MM.1S (cell line): ENCODE data around the gene TENM4.

Source experiments
- DNase-seq: peaks from one replicate; pipeline ENCODE4 v3.0.0-alpha.2; 2015
- H2AFZ ChIP-seq: fragments of 300-600 bp; sonication (generic); 2 replicates; pipeline ENCODE4 v1.6.0; 2016; ENCODE audit warnings: antibody characterized with exemption, low read length
- H3F3A ChIP-seq: fragments of 300-600 bp; sonication (generic); 2 replicates; pipeline ENCODE4 v1.6.1; 2016; ENCODE audit warnings: mild to moderate bottlenecking, antibody characterized with exemption, low read length, moderate library complexity, mixed read lengths; ENCODE audit not compliant: insufficient read depth
- H3K27ac ChIP-seq: fragments of 300-600 bp; sonication (generic); 2 replicates; pipeline ENCODE4 v1.5.1; 2016; ENCODE audit warnings: mild to moderate bottlenecking, low read length
- H3K27me3 ChIP-seq: fragments of 300-600 bp; sonication (generic); replicated peaks from 2 replicates; pipeline ENCODE4 v1.6.0; 2016; ENCODE audit warnings: low read length; ENCODE audit not compliant: insufficient read depth
- H3K36me3 ChIP-seq: fragments of 300-600 bp; sonication (generic); replicated peaks from 2 replicates; pipeline ENCODE4 v1.6.1; 2016; ENCODE audit warnings: mild to moderate bottlenecking, low read length, mixed read lengths; ENCODE audit not compliant: insufficient read depth
- H3K4me1 ChIP-seq: fragments of 300-600 bp; sonication (generic); 2 replicates; pipeline ENCODE4 v1.6.1; 2016; ENCODE audit warnings: low read length, mixed read lengths
- H3K4me2 ChIP-seq: fragments of 300-600 bp; sonication (generic); 2 replicates; pipeline ENCODE4 v1.6.0; 2016; ENCODE audit warnings: low read depth, low read length
- H3K4me3 ChIP-seq: fragments of 300-600 bp; sonication (generic); 2 replicates; pipeline ENCODE4 v1.5.1; 2016; ENCODE audit warnings: low read length, mixed read lengths
- H3K79me2 ChIP-seq: fragments of 300-600 bp; sonication (generic); 2 replicates; pipeline ENCODE4 v1.6.1; 2016; ENCODE audit warnings: mixed run types, low read length, mixed read lengths
- H3K9ac ChIP-seq: fragments of 300-600 bp; sonication (generic); 2 replicates; pipeline ENCODE4 v1.6.1; 2016; ENCODE audit warnings: low read length, mixed read lengths
- H3K9me2 ChIP-seq: fragments of 300-600 bp; sonication (generic); replicated peaks from 2 replicates; pipeline ENCODE4 v1.6.1; 2016; ENCODE audit warnings: mild to moderate bottlenecking, low read length, mixed read lengths; ENCODE audit not compliant: insufficient read depth
- H3K9me3 ChIP-seq: fragments of 300-600 bp; sonication (generic); replicated peaks from 2 replicates; pipeline ENCODE4 v1.6.1; 2016; ENCODE audit warnings: mild to moderate bottlenecking, low read length, mixed read lengths; ENCODE audit not compliant: insufficient read depth
- H4K20me1 ChIP-seq: fragments of 300-600 bp; sonication (generic); 2 replicates; pipeline ENCODE4 v1.6.1; 2016; ENCODE audit warnings: mild to moderate bottlenecking, low read length, moderate library complexity, mixed read lengths; ENCODE audit not compliant: insufficient read depth
- EZH2 ChIP-seq: fragments of 300-600 bp; sonication (generic); optimal IDR thresholded peaks from 2 replicates; pipeline ENCODE3; 2017; ENCODE audit warnings: low read depth, mild to moderate bottlenecking, antibody characterized with exemption, low read length, mixed read lengths
- EZH2phosphoT487 ChIP-seq: fragments of 300-600 bp; sonication (generic); IDR thresholded peaks from 2 replicates; pipeline ENCODE4 v1.6.1; 2018; ENCODE audit warnings: antibody characterized with exemption, low read length
- TF ChIP-seq, protein P1 (sequence below): fragments of 300-600 bp; sonication (generic); IDR thresholded peaks from 2 replicates; pipeline ENCODE4 v1.5.1; 2016; ENCODE audit warnings: antibody characterized with exemption, low read length, mixed read lengths

The TENM4 gene

DNA sequence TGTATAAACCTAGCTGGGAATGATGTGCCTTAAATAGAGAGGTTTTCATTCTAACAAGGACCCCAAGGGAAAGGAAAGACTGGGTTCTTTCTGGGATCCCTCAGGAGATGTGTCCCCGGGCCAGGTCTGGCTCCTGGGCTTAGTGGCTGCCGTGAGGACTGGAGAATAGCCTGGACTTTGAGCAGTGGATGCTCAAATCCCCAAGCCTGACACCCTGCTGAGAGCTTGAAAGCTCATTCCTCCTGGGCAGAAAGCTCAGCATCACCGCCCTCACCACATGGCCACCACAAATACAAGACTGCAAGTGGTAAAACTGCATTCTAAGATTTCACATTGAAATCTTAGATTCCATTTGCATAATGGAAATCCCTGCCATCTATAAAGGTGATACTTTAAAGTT lies 786.8 kb downstream of the TENM4 start:
- TF ChIP-seq EZH2phosphoT487 (no peak), EZH2 (no peak)
- TF ChIP-seq, protein P1, sequence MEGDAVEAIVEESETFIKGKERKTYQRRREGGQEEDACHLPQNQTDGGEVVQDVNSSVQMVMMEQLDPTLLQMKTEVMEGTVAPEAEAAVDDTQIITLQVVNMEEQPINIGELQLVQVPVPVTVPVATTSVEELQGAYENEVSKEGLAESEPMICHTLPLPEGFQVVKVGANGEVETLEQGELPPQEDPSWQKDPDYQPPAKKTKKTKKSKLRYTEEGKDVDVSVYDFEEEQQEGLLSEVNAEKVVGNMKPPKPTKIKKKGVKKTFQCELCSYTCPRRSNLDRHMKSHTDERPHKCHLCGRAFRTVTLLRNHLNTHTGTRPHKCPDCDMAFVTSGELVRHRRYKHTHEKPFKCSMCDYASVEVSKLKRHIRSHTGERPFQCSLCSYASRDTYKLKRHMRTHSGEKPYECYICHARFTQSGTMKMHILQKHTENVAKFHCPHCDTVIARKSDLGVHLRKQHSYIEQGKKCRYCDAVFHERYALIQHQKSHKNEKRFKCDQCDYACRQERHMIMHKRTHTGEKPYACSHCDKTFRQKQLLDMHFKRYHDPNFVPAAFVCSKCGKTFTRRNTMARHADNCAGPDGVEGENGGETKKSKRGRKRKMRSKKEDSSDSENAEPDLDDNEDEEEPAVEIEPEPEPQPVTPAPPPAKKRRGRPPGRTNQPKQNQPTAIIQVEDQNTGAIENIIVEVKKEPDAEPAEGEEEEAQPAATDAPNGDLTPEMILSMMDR: no peak
- H4K20me1 ChIP-seq: no peaks in the 10 kb centered on the region
- H3K36me3 ChIP-seq: no peaks in the 10 kb centered on the region
- H3K27me3 ChIP-seq: no peaks in the 10 kb centered on the region
- no peaks in the 10 kb centered on the region for H3F3A ChIP-seq
- H3K9ac ChIP-seq: no peak overlapping the region
- no peaks in the 10 kb centered on the region for H3K9me2 ChIP-seq
- no peaks in the 10 kb centered on the region for H3K9me3 ChIP-seq
- H3K4me3 ChIP-seq: no peak overlapping the region
- no peak overlapping the region for H3K4me2 ChIP-seq
- DNase-seq: no peak
- H3K27ac ChIP-seq: no peak overlapping the region
- no peaks in the 10 kb centered on the region for H3K79me2 ChIP-seq
- no peak overlapping the region for H2AFZ ChIP-seq
- H3K4me1 ChIP-seq: no peaks in the 10 kb centered on the region

DNA sequence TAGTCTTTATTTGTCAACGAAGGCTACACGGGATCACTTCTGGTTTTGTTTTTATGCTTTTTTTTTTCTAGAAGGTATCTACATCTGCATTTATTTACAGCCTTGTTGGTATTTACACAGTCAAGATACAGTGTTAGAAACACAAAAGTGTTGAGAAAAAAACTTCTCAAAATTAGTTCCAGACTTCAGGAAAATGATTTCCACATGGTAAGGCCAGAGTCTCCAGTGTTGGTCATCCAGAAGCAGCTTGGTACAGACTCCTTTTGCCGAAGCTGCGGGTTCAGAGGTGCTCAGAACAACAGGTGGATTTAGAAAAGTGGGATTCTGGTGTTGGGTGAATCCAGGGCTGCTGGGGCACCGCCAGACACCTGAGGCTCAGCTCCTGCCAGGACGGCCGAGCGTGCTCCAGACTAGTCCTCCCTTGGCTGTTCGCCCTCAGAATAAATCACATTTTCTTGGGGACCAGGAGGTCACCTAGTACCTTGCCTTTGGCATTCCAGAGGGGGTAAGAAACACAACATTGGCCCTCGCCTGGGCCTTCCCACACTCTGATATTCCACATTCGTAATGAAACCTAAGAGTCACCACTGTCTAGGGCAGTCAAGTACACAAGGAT lies 787.4 kb downstream of the TENM4 start:
- Histone ChIP-seq H3K9ac (no peak overlapping the region), H3F3A (no peaks in the 10 kb centered on the region), H3K27me3 (no peaks in the 10 kb centered on the region), H3K36me3 (no peaks in the 10 kb centered on the region), H3K4me2 (no peak overlapping the region), H2AFZ (no peak overlapping the region), H3K79me2 (no peaks in the 10 kb centered on the region), H3K27ac (no peak overlapping the region), H4K20me1 (no peaks in the 10 kb centered on the region), H3K9me3 (no peaks in the 10 kb centered on the region), H3K4me3 (no peak overlapping the region), H3K9me2 (no peaks in the 10 kb centered on the region), H3K4me1 (no peaks in the 10 kb centered on the region)
- TF ChIP-seq EZH2 (no peak), EZH2phosphoT487 (no peak)
- TF ChIP-seq, protein P1: no peak
- DNase-seq: no peak

GRCh38 chr11:78652843-78653239 lies 788.0 kb downstream of the TENM4 start:
- Histone ChIP-seq H3K9me3 (no peaks in the 10 kb centered on the region), H4K20me1 (no peaks in the 10 kb centered on the region), H3K36me3 (no peaks in the 10 kb centered on the region), H2AFZ (no peak overlapping the region), H3K4me3 (no peak overlapping the region), H3K4me2 (no peak overlapping the region), H3K27ac (no peak overlapping the region), H3K27me3 (no peaks in the 10 kb centered on the region), H3K4me1 (no peaks in the 10 kb centered on the region), H3K9me2 (no peaks in the 10 kb centered on the region), H3K79me2 (no peaks in the 10 kb centered on the region), H3K9ac (no peak overlapping the region), H3F3A (no peaks in the 10 kb centered on the region)
- TF ChIP-seq, protein P1: no peak
- TF ChIP-seq EZH2 (no peak), EZH2phosphoT487 (no peak)
- DNase-seq: no peak
